Heart right ventricle (tissue), 16 donors: Measurements from ENCODE around the gene NKX6-2. TPM values are rescaled to one million over a fixed set of nuclear protein-coding genes. Genes with fewer than 3 reads are reported as not detected.

Experiments
- ATAC-seq, 8 donors: fragments of 200-7000 bp; cut with Tn5 transposase; one replicate each; pipeline ENCODE4 v1.9.1; 2020; ENCODE audit warnings: mild to moderate bottlenecking in 8 of 8, moderate library complexity in 8 of 8, moderate number of reproducible peaks in 1 of 8
- DNase-seq, 2 donors: peaks; one replicate each; pipeline ENCODE4 v3.0.0-alpha.2; 2020
- H3K27ac ChIP-seq, 10 donors: fragments of 200-600 bp; sonication (generic) in 2 of 10; one replicate each; pipeline versions ENCODE4 v1.5.0 to v1.8.0; 2020 to 2022; ENCODE audit warnings: mild to moderate bottlenecking in 3 of 10
- H3K27me3 ChIP-seq, 7 donors: fragments of 200-600 bp; one replicate each; pipeline ENCODE4 v1.8.0; 2021 to 2022; ENCODE audit warnings: mild to moderate bottlenecking in 2 of 7
- H3K36me3 ChIP-seq, 9 donors: fragments of 200-600 bp; sonication (generic) in 1 of 9; one replicate each; pipeline versions ENCODE4 v1.5.0 to v1.8.0; 2020 to 2022; ENCODE audit warnings: mild to moderate bottlenecking in 2 of 9
- H3K4me1 ChIP-seq, 9 donors: fragments of 200-600 bp; sonication (generic) in 1 of 9; one replicate each; pipeline versions ENCODE4 v1.5.0 to v1.8.0; 2020 to 2022; ENCODE audit warnings: mild to moderate bottlenecking in 4 of 9
- H3K4me3 ChIP-seq, 10 donors: fragments of 200-600 bp; sonication (generic) in 2 of 10; one replicate each; pipeline versions ENCODE4 v1.5.0 to v1.8.0; 2020 to 2022; ENCODE audit warnings: mild to moderate bottlenecking in 7 of 10, moderate library complexity in 2 of 10
- H3K9me3 ChIP-seq, 11 donors: fragments of 200-600 bp in 10 of 11; sonication (generic) in 2 of 11; one replicate each; pipeline versions ENCODE4 v1.5.0 to v1.8.0; 2013 to 2022; ENCODE audit warnings: mild to moderate bottlenecking in 2 of 11, control low read depth in 1 of 11, moderate library complexity in 1 of 11
- CTCF ChIP-seq, 9 donors: fragments of 200-600 bp; sonication (generic) in 2 of 9; IDR thresholded peaks; one replicate each; pipeline versions ENCODE4 v1.5.0 to v1.8.0; 2021 to 2022; ENCODE audit warnings: antibody characterized with exemption in 9 of 9, mild to moderate bottlenecking in 5 of 9, moderate library complexity in 1 of 9
- WGBS, 2 donors: extraction: QIAGEN DNeasy Blood & Tissue Kit; methylation state at CpG; one replicate each; pipeline ENCODE4 v1.1.7; 2013; ENCODE audit warnings: inconsistent platforms in 1 of 2; 5-methylcytosine and 5-hydroxymethylcytosine counted together
- intact Hi-C, 10 donors: fragments of 100-400 bp; cut with DNase I; formaldehyde crosslinking; loops; one replicate each; pipeline versions ENCODE4 v1.11.1 to v1.14.2; 2022
- polyA plus RNA-seq, 2 donors: library from polyadenylated mRNA; stranded (reverse); fragments of 200-250 nt; gene quantifications; one replicate each; pipeline ENCODE4 v1.2.3, GENCODE V29; 2013
- total RNA-seq, 10 donors: library from RNA; stranded (reverse); fragmentation: NEBNext Ultra II Directional in 3 of 10; extraction: Animal tissue kit (Norgen Biotek cat#: 25700) in 3 of 10; gene quantifications; one replicate each; pipeline versions ENCODE4 v1.2.1 to v1.2.4, GENCODE V29; 2021 to 2023
- donor health status: Arrhythmogenic right ventricular cardiomyopathy.
- donor health status: ischemic (EF 13 %, LVEDD 7.1; RV severe dilation, severe dysfunction).
- donor health status: healthy with polysubstance abuse.
- donor health status: DM: no; HTN: yes; CAD: no.
- donor health status: DM: no; HTN: no; CAD: no.
- donor health status: ischemic (EF 25% LVEDD 6.9; RV normal size, moderate dysfunction).
- donor health status: ischemic (EF 25% LVEDD 5.7; RV mildly dilated, moderate dysfunction).
- donor health status: healthy.
- donor health status: DM: yes; HTN: yes; CAD: no.
- donor health status: Ischemic cardiomyopathy.
- donor health status: ischemic (EF 35%, LVEDD 5.7; RV mildly dilated, moderate dysfunction).
- donor health status: nonischemic (EF 11% LVEDD 7.7; RV severe dilation, severe dysfunction).
- donor health status: DM: yes; HTN: yes; CAD: no.
- donor health status: PGD.
- donor health status: ischemic (EF 29% LVEDD 5.4; RV normal size, mild dysfunction).
- donor health status: nonischemic (EF 23%, LVEDD 6.1; RV moderate dilation, normal function).

Gene NKX6-2
- total and polyA plus RNA-seq, 12 donors: 0.17 to 0.51 TPM; not detected in 10

- H3K27me3 ChIP-seq: peaks cover 0 to 57% (median 34%) of the 10 kb centered on the region in 7 donors
- ATAC-seq: no peak
- no peaks in the 10 kb centered on the region for H3K36me3 ChIP-seq
- DNase-seq: no peak
- H3K4me1 ChIP-seq: no peaks in the 10 kb centered on the region
- no peak overlapping the region for H3K4me3 ChIP-seq
- H3K27ac ChIP-seq: no peak overlapping the region
- 73 to 75% methylated on average over 38 of the region's 38 CpGs for WGBS, 2 donors
- no peak for TF ChIP-seq CTCF (IDR thresholded peaks at IDR 0.05)
- H3K9me3 ChIP-seq: no peaks in the 10 kb centered on the region
- intact Hi-C loops: no loop called here
These were observed 23.5 kb upstream of the NKX6-2 start for GRCh38 chr10:132809232-132810140.

DNA sequence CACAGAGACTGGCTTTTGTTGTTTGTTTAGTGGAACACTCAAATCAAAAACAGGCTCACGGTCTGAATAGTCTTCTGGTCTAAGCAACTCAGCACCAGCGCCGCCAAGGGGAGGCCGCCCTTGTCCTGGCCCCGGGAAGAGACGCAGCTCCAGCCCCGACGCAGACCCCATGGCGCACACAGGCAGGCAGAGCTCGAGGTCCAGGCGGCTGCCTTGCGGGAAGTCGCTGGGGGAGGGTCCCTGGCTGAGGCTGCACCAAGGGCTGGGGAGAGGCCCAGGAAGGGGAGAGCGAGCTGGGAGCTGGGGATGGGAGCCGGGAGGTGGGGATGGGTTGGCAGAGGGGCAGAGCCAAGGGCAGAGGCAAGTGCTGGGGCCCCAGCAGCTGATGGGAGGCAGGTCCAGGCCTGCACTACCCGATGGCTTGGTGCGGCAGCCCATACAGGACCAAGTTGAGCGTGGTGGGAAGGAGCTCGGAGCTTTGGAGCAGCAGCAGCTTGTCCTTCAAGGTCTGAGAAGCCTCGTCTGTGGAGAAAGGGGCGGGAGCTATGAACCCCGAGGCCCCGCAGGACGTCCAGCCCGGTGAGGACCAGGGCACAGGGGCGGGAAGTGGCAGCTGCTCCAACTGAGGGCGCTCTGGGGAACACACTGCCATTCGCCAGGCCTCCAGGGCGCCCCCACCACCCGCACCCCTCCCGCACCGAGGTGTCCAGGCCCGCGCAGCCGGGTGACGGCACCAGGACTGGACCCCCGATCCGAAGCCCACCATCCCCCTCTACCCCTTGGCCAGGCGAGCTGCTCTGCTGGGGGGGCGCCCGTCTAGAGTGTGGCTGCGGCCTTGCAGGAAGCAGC lies 22.7 kb upstream of the NKX6-2 start:
- Histone ChIP-seq H3K4me3 (no peak overlapping the region), H3K9me3 (no peaks in the 10 kb centered on the region), H3K4me1 (no peaks in the 10 kb centered on the region), H3K27me3 (peaks cover 0 to 51% (median 31%) of the 10 kb centered on the region in 7 donors), H3K36me3 (no peaks in the 10 kb centered on the region), H3K27ac (no peak overlapping the region)
- TF ChIP-seq CTCF (IDR thresholded peaks at IDR 0.05): no peak
- ATAC-seq (no peak), DNase-seq (no peak)
- intact Hi-C loops: no loop called here
- WGBS, 2 donors: 61 to 65% methylated on average over 42 of the region's 42 CpGs

DNA sequence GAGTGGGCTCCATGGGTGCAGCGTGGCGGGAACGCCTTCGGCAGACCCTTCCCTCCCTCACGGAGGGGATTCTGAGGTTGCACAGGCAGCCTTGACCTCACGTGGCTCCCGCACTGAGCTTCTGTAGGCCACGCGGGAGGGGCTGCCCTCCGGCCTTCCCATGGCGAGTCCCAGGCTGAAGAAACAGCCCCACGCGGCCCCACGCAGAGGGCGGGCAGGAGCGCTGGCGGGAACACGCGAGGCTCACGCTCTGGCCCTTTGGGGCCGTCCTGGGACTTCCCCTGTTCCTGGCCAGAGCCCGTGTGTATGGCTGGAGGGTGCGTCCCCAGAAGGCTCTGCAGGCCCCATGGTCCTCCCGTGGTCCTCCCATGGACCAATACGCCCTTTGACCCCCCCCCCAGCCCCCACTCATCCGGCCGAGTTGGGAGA lies 21.7 kb upstream of the NKX6-2 start:
- WGBS, 2 donors: 90 to 94% methylated on average over 27 of the region's 27 CpGs
- intact Hi-C loops: no loop called here
- DNase-seq: no peak

More for the DNA sequence above, 21.7 kb upstream of the NKX6-2 start:
- Histone ChIP-seq H3K27me3 (peaks cover 0 to 50% (median 30%) of the 10 kb centered on the region in 7 donors), H3K4me1 (no peaks in the 10 kb centered on the region), H3K4me3 (no peak overlapping the region), H3K36me3 (no peaks in the 10 kb centered on the region), H3K27ac (no peak overlapping the region), H3K9me3 (no peaks in the 10 kb centered on the region)
- no peak for ATAC-seq
- no peak for TF ChIP-seq CTCF (IDR thresholded peaks at IDR 0.05)
